HepG2 (cell line): ENCODE measurements around the gene OPRM1.

ENCODE experiments used
- CBX5 ChIP-seq: sonication (generic); formaldehyde crosslinking; IDR thresholded peaks from 2 replicates; pipeline ENCODE4 v1.4.0; 2020; ENCODE audit warnings: missing genetic modification reagents, borderline replicate concordance
- CTCF ChIP-seq: sonication (generic); formaldehyde crosslinking; IDR thresholded peaks from 2 replicates; pipeline ENCODE4 v1.5.0; 2020; ENCODE audit warnings: mild to moderate bottlenecking, missing genetic modification reagents, moderate library complexity
- HDAC2 ChIP-seq: sonication (generic); formaldehyde crosslinking; IDR thresholded peaks from 2 replicates; pipeline ENCODE4 v1.4.0; 2020; ENCODE audit warnings: missing genetic modification reagents
- RXRB ChIP-seq: IDR thresholded peaks from 2 replicates; pipeline ENCODE4 v1.6.1; 2016; ENCODE audit warnings: borderline replicate concordance, missing genetic modification reagents, missing compliant biosample characterization
- TF ChIP-seq, protein P1 (sequence below): IDR thresholded peaks from 2 replicates; pipeline ENCODE4 v1.6.1; 2012; ENCODE audit warnings: inconsistent platforms
- TF ChIP-seq, protein P2 (sequence below): sonication (generic); formaldehyde crosslinking; conservative IDR thresholded peaks from 2 replicates; pipeline ENCODE4 v1.8.0; 2022; ENCODE audit warnings: mild to moderate bottlenecking, moderate library complexity, missing genetic modification reagents

GRCh38 chr6:154202958-154203357, 163.9 kb downstream of the OPRM1 start:
- TF ChIP-seq, protein P1, sequence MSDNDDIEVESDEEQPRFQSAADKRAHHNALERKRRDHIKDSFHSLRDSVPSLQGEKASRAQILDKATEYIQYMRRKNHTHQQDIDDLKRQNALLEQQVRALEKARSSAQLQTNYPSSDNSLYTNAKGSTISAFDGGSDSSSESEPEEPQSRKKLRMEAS: no peak
- TF ChIP-seq, protein P2, sequence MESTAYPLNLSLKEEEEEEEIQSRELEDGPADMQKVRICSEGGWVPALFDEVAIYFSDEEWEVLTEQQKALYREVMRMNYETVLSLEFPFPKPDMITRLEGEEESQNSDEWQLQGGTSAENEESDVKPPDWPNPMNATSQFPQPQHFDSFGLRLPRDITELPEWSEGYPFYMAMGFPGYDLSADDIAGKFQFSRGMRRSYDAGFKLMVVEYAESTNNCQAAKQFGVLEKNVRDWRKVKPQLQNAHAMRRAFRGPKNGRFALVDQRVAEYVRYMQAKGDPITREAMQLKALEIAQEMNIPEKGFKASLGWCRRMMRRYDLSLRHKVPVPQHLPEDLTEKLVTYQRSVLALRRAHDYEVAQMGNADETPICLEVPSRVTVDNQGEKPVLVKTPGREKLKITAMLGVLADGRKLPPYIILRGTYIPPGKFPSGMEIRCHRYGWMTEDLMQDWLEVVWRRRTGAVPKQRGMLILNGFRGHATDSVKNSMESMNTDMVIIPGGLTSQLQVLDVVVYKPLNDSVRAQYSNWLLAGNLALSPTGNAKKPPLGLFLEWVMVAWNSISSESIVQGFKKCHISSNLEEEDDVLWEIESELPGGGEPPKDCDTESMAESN: no peak
- no peak for TF ChIP-seq CBX5 (CRISPR knock-in tag)
- TF ChIP-seq RXRB: no peak
- no peak for TF ChIP-seq CTCF (CRISPR knock-in tag)
- no peak for TF ChIP-seq HDAC2 (CRISPR knock-in tag)
